DOHH2 (cell line): ENCODE data around the gene DNAJC17.

Experiments used
- H3F3A ChIP-seq: fragments of 200-600 bp; sonication (generic), shearing (Covaris generic); 2 replicates; pipeline ENCODE4 v1.6.0; 2016; ENCODE audit warnings: antibody characterized with exemption, mild to moderate bottlenecking; ENCODE audit not compliant: control insufficient read depth, insufficient read depth
- H3K27ac ChIP-seq: fragments of 200-600 bp; sonication (generic); 2 replicates; pipeline ENCODE4 v1.5.1; 2014; ENCODE audit warnings: low read depth, mild to moderate bottlenecking, low read length, moderate library complexity
- H3K27me3 ChIP-seq: fragments of 200-600 bp; sonication (generic); 2 replicates; pipeline ENCODE4 v1.6.1; 2014; ENCODE audit warnings: mild to moderate bottlenecking, low read length, mixed read lengths; ENCODE audit not compliant: control insufficient read depth
- H3K36me3 ChIP-seq: fragments of 200-600 bp; sonication (generic); 2 replicates; pipeline ENCODE4 v1.6.1; 2014; ENCODE audit warnings: mild to moderate bottlenecking, low read length, moderate library complexity, mixed read lengths; ENCODE audit not compliant: control insufficient read depth
- H3K4me1 ChIP-seq: fragments of 200-600 bp; sonication (generic); 2 replicates; pipeline ENCODE4 v1.6.1; 2014; ENCODE audit warnings: mild to moderate bottlenecking, low read length, mixed read lengths; ENCODE audit not compliant: control insufficient read depth
- H3K4me2 ChIP-seq: fragments of 200-600 bp; sonication (generic); 2 replicates; pipeline ENCODE4 v1.6.0; 2014; ENCODE audit warnings: mild to moderate bottlenecking, low read length, moderate library complexity
- H3K4me3 ChIP-seq: fragments of 200-600 bp; sonication (generic); 2 replicates; pipeline ENCODE4 v1.5.1; 2014; ENCODE audit warnings: mild to moderate bottlenecking, low read length, mixed read lengths
- H3K79me2 ChIP-seq: fragments of 200-600 bp; sonication (generic); 2 replicates; pipeline ENCODE4 v1.6.1; 2014; ENCODE audit warnings: mild to moderate bottlenecking, low read length, mixed read lengths; ENCODE audit not compliant: control insufficient read depth
- H3K9me2 ChIP-seq: fragments of 200-600 bp; sonication (generic); replicated peaks from 2 replicates; pipeline ENCODE4 v1.6.1; 2014; ENCODE audit warnings: mild to moderate bottlenecking, low read length, mixed read lengths; ENCODE audit not compliant: control insufficient read depth
- H3K9me3 ChIP-seq: fragments of 200-600 bp; sonication (generic); 2 replicates; pipeline ENCODE4 v1.6.1; 2014; ENCODE audit warnings: antibody characterized with exemption, low read length, mixed read lengths; ENCODE audit not compliant: control insufficient read depth, insufficient read depth
- H4K20me1 ChIP-seq: fragments of 200-600 bp; sonication (generic); 2 replicates; pipeline ENCODE4 v1.6.0; 2014; ENCODE audit warnings: low read depth, mild to moderate bottlenecking, antibody characterized with exemption, low read length, moderate library complexity; ENCODE audit not compliant: control insufficient read depth, insufficient read depth
- EZH2phosphoT487 ChIP-seq: fragments of 200-600 bp; sonication (generic); IDR thresholded peaks from 2 replicates; pipeline ENCODE4 v1.6.1; 2017; ENCODE audit warnings: borderline replicate concordance, mild to moderate bottlenecking, antibody characterized with exemption, low read length, moderate library complexity, mixed read lengths
- TF ChIP-seq, protein P1 (sequence below): fragments of 200-600 bp; sonication (generic); IDR thresholded peaks from one replicate; pipeline ENCODE4 v1.5.1; 2014; ENCODE audit warnings: antibody characterized with exemption, mild to moderate bottlenecking, low read depth, low read length; ENCODE audit not compliant: poor library complexity, severe bottlenecking

Gene DNAJC17

DNA sequence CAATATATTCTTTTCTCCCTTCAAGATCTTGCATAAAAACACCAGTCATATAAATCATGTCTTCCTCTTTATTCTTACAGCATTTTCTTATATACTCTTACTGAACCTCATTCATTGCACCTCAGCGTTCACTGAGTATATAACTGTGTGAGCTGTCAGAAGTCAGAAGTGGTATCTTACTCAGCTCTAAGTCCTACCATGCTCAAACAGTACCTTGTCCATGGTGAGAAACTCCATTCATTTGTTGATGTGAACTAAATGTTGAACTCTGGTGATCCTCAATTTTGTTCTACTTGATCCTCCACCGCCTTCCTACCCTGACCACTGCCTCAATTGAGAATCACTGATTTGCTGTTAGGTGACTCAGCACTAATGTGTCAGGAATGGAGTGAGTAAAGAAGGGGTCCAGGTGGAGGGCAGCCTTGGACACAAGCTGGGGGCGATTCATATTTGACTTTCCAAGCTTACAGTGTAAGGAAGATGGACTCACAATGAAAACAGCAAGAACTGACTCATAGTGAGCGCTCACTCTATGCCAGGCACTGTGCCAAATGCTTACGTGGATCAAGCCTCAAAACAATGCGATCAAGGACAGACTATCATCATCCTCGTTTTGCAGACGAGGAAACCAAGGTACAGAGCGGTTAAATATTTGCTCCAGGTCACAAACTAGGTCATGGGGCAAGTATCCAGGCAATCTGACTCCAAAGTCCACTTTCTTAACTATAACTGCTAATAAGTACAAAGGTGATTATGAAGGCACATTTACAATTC is 13.9 kb downstream of the DNAJC17 start:
- no peak overlapping the region for H3K4me2 ChIP-seq
- H3K27me3 ChIP-seq: no peaks in the 10 kb centered on the region
- H4K20me1 ChIP-seq: 0 out of 2 replicates have a peak, but pooled peaks cover 4% of the 10 kb centered on the region
- H3K9me3 ChIP-seq: no peaks in the 10 kb centered on the region
- no peaks in the 10 kb centered on the region for H3K4me1 ChIP-seq
- no peak overlapping the region for H3K27ac ChIP-seq
- H3F3A ChIP-seq: 0 out of 2 replicates have a peak, but pooled peaks cover 3% of the 10 kb centered on the region
- no peak overlapping the region for H3K4me3 ChIP-seq
- TF ChIP-seq, protein P1, sequence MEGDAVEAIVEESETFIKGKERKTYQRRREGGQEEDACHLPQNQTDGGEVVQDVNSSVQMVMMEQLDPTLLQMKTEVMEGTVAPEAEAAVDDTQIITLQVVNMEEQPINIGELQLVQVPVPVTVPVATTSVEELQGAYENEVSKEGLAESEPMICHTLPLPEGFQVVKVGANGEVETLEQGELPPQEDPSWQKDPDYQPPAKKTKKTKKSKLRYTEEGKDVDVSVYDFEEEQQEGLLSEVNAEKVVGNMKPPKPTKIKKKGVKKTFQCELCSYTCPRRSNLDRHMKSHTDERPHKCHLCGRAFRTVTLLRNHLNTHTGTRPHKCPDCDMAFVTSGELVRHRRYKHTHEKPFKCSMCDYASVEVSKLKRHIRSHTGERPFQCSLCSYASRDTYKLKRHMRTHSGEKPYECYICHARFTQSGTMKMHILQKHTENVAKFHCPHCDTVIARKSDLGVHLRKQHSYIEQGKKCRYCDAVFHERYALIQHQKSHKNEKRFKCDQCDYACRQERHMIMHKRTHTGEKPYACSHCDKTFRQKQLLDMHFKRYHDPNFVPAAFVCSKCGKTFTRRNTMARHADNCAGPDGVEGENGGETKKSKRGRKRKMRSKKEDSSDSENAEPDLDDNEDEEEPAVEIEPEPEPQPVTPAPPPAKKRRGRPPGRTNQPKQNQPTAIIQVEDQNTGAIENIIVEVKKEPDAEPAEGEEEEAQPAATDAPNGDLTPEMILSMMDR: no peak
- no peak for TF ChIP-seq EZH2phosphoT487
- no peaks in the 10 kb centered on the region for H3K9me2 ChIP-seq
- peaks cover 17% of the 10 kb centered on the region for H3K79me2 ChIP-seq
- H3K36me3 ChIP-seq: 0 out of 2 replicates have a peak, but pooled peaks cover 2% of the 10 kb centered on the region

DNA sequence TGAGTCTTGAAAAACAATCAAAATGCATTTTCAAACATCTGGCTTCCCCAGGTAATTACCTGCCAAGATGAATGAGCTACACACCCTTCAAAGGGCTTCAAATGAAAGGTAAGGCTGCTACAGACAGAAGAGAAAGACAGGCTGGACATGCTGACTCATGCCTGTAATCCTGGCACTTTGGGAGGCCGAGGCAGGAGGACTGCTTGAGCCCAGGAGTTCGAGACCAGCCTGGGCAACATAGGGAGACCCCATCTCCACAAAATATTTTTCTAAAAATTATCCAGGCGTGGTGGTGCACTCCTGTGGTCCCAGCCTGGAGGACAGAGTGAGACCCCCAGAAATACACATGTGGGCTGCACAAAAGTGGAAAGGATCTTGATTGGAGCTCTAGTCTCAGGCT is 14.9 kb downstream of the DNAJC17 start:
- Histone ChIP-seq H3K27me3 (no peaks in the 10 kb centered on the region), H3K9me3 (no peaks in the 10 kb centered on the region), H4K20me1 (0 out of 2 replicates have a peak, but pooled peaks cover 4% of the 10 kb centered on the region), H3K27ac (no peak overlapping the region), H3K36me3 (0 out of 2 replicates have a peak, but pooled peaks cover 2% of the 10 kb centered on the region), H3K9me2 (no peaks in the 10 kb centered on the region), H3K79me2 (peaks cover 19% of the 10 kb centered on the region), H3K4me1 (no peaks in the 10 kb centered on the region), H3K4me3 (no peak overlapping the region), H3K4me2 (no peak overlapping the region), H3F3A (no peaks in the 10 kb centered on the region)
- no peak for TF ChIP-seq EZH2phosphoT487
- TF ChIP-seq, protein P1: no peak

DNA sequence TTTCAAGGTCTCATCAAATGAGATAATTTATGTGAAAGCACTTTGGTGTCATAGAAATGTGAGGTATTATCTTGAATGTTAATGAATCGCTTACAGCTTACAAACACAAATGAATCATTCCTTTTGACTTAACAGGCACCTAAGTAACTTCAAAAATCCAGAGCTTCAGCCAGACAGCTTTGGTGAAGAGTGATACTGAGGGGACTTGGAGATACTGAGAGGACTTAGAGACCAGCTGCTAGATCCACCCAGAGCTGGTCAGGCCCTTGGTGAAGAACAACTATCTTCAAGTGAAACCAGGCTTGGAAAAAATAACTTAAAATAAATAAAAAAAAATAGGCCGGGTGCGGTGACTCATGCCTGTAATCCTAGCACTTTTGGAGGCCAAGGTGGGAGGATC is 16.6 kb downstream of the DNAJC17 start:
- no peaks in the 10 kb centered on the region for H3K27me3 ChIP-seq
- no peak overlapping the region for H3K4me2 ChIP-seq
- 0 out of 2 replicates have a peak, but pooled peaks cover 4% of the 10 kb centered on the region for H4K20me1 ChIP-seq
- no peak for TF ChIP-seq EZH2phosphoT487
- TF ChIP-seq, protein P1: no peak
- H3K79me2 ChIP-seq: peaks cover 23% of the 10 kb centered on the region
- no peak overlapping the region for H3K4me3 ChIP-seq
- no peaks in the 10 kb centered on the region for H3K9me3 ChIP-seq
- no peak overlapping the region for H3K27ac ChIP-seq
- no peaks in the 10 kb centered on the region for H3F3A ChIP-seq
- 0 out of 2 replicates have a peak, but pooled peaks cover 2% of the 10 kb centered on the region for H3K36me3 ChIP-seq
- no peaks in the 10 kb centered on the region for H3K4me1 ChIP-seq
- no peaks in the 10 kb centered on the region for H3K9me2 ChIP-seq
